HepG2 (cell line): ENCODE data around the gene PPP1R15A. TPM values are rescaled to one million over a fixed set of nuclear protein-coding genes. Genes with fewer than 3 reads are reported as not detected.
A peak's percentile ranks its signal among the peaks of the same experiment; 100 is the strongest.

Experiments used
- HNRNPL ChIP-seq: fragments of 200-400 bp; formaldehyde crosslinking; IDR thresholded peaks from 2 replicates; pipeline ENCODE4 v1.6.1; 2017; ENCODE audit warnings: mild to moderate bottlenecking, low read depth, low read length
- MIER3 ChIP-seq: IDR thresholded peaks from 2 replicates; pipeline ENCODE4 v1.6.1; 2016; ENCODE audit warnings: missing compliant biosample characterization, borderline replicate concordance
- NCOA2 ChIP-seq: sonication (generic); formaldehyde crosslinking; IDR thresholded peaks from 2 replicates; pipeline ENCODE4 v1.8.0; 2022; ENCODE audit warnings: inconsistent platforms
- NR2F6 ChIP-seq, 2 experiments: IDR thresholded peaks; 2 replicates each; pipeline ENCODE4 v1.6.1; 2016; ENCODE audit warnings: antibody characterized with exemption in 1 of 2, mild to moderate bottlenecking in 1 of 2
- SALL2 ChIP-seq: sonication (generic); formaldehyde crosslinking; IDR thresholded peaks from 2 replicates; pipeline ENCODE4 v1.8.1; 2023; ENCODE audit warnings: mild to moderate bottlenecking, missing genetic modification reagents, inconsistent platforms
- SMC3 ChIP-seq: IDR thresholded peaks from 2 replicates; pipeline ENCODE4 v1.6.1; 2011; ENCODE audit warnings: low read length, improper control_type of control experiment
- ZFX ChIP-seq: sonication (generic); formaldehyde crosslinking; IDR thresholded peaks from 2 replicates; pipeline ENCODE4 v1.4.0; 2020; ENCODE audit warnings: mild to moderate bottlenecking, low read depth, missing genetic modification reagents, moderate library complexity
- ZNF34 ChIP-seq: sonication (generic); formaldehyde crosslinking; IDR thresholded peaks from 2 replicates; pipeline ENCODE4 v1.4.0; 2020; ENCODE audit warnings: mild to moderate bottlenecking, missing genetic modification reagents, borderline replicate concordance
- ZNF354B ChIP-seq: sonication (generic); formaldehyde crosslinking; IDR thresholded peaks from 2 replicates; pipeline ENCODE4 v1.8.0; 2022; ENCODE audit warnings: mild to moderate bottlenecking, missing genetic modification reagents
- ZNF530 ChIP-seq: sonication (generic); formaldehyde crosslinking; IDR thresholded peaks from 2 replicates; pipeline ENCODE4 v1.5.0; 2020; ENCODE audit warnings: low read depth, mild to moderate bottlenecking, missing genetic modification reagents
- ZNF629 ChIP-seq: sonication (generic); formaldehyde crosslinking; conservative IDR thresholded peaks from 2 replicates; pipeline ENCODE4 v1.5.0; 2020; ENCODE audit warnings: missing genetic modification reagents
- ZNF777 ChIP-seq: sonication (generic); formaldehyde crosslinking; IDR thresholded peaks from 2 replicates; pipeline ENCODE4 v1.4.0; 2020; ENCODE audit warnings: missing genetic modification reagents
- ZNF878 ChIP-seq: sonication (generic); formaldehyde crosslinking; IDR thresholded peaks from 2 replicates; pipeline ENCODE4 v1.8.1; 2023; ENCODE audit warnings: mild to moderate bottlenecking, missing genetic modification reagents, moderate library complexity
- polyA plus RNA-seq, 8 experiments: library from polyadenylated mRNA; depleted of rRNA in 3 of 8; stranded (reverse) in 7 of 8; unstranded in 1 of 8; fragments of >200 nt; fragmentation: Illumina TruSeq in 4 of 8; extraction: Trizol in 4 of 8; gene quantifications; 2 replicates each; pipeline versions ENCODE4 v1.2.1 to v1.2.3, GENCODE V29; 2011 to 2016; ENCODE audit warnings: low read depth in 4 of 8, missing spikeins in 1 of 8, mixed read lengths in 1 of 8; ENCODE audit not compliant: insufficient read depth in 1 of 8
- total RNA-seq, 5 experiments: library from RNA; depleted of rRNA; stranded (reverse); fragments of >200 nt; fragmentation: Illumina TruSeq; extraction: Trizol; gene quantifications; 2 replicates each; pipeline ENCODE4 v1.2.3, GENCODE V29; 2016; ENCODE audit warnings: low read depth in 1 of 5
- TF ChIP-seq, protein P1 (sequence below): sonication (generic); formaldehyde crosslinking; IDR thresholded peaks from 2 replicates; pipeline ENCODE4 v1.4.0; 2020; ENCODE audit warnings: mild to moderate bottlenecking, missing genetic modification reagents
- TF ChIP-seq, protein P2 (sequence below): sonication (generic); formaldehyde crosslinking; IDR thresholded peaks from 2 replicates; pipeline ENCODE4 v1.5.0; 2020; ENCODE audit warnings: mild to moderate bottlenecking, missing genetic modification reagents, borderline replicate concordance
- TF ChIP-seq, protein P3 (sequence below): sonication (generic); formaldehyde crosslinking; IDR thresholded peaks from 2 replicates; pipeline ENCODE4 v1.9.0; 2021; ENCODE audit warnings: missing genetic modification reagents, borderline replicate concordance
- TF ChIP-seq, protein P4 (sequence below): sonication (generic); formaldehyde crosslinking; IDR thresholded peaks from 2 replicates; pipeline ENCODE4 v1.4.0; 2020; ENCODE audit warnings: missing genetic modification reagents
- TF ChIP-seq, protein P5 (sequence below): IDR thresholded peaks from 2 replicates; pipeline ENCODE4 v1.6.1; 2016; ENCODE audit warnings: control low read depth

The PPP1R15A gene
- total and polyA plus RNA-seq, 2 of the 13 experiments (the other 11 are each of a cell fraction or from before 2014, with no cell fraction given) = 15.6 to 18.5 TPM

DNA sequence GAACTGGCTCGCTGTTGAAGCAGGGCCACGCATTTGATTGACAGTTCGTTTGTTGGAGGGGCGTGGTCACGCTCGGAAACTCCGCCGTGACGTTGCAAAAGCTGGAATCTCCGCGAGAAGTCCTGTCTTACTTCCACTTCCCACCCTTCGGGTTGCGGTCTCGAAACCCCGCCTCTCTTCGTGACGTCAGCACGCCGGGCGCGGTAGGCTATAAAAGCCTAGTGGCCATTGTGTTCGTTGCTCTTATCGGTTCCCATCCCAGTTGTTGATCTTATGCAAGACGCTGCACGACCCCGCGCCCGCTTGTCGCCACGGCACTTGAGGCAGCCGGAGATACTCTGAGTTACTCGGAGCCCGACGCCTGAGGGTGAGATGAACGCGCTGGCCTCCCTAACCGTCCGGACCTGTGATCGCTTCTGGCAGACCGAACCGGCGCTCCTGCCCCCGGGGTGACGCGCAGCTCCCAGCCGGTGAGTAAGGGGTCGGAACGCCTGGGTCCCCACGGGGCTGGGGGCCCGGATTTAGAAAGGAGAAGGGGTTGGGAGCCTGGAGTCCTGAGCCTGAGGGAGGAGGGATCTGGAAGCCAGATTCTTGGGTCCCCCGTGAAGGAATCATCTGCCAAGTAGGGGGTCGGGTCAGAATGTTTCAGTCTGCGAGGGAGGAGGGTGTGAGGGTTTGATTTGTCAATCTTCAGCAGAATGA lies at the start of gene PPP1R15A (continued):
- TF ChIP-seq ZNF34 (CRISPR knock-in tag) (no peak), NCOA2 (CRISPR knock-in tag) (peak; percentile 39; the same call in 1 of the 2 replicates), ZNF878 (CRISPR knock-in tag) (peak; percentile 69; the same call in 1 of the 2 replicates), ZFX (peak; percentile 54), ZNF530 (CRISPR knock-in tag) (no peak), ZNF354B (CRISPR knock-in tag) (no peak), MIER3 (CRISPR knock-in tag) (peak; percentile 91), SALL2 (CRISPR knock-in tag) (peak; percentile 66), SMC3 (no peak), ZNF777 (no peak), HNRNPL (no peak), ZNF629 (no peak), NR2F6 (IDR thresholded peaks at IDR 0.05) (no peak), NR2F6 (CRISPR knock-in tag; IDR thresholded peaks at IDR 0.05) (peak; percentile 40; the same call in 1 of the 2 replicates)
- TF ChIP-seq, protein P1, sequence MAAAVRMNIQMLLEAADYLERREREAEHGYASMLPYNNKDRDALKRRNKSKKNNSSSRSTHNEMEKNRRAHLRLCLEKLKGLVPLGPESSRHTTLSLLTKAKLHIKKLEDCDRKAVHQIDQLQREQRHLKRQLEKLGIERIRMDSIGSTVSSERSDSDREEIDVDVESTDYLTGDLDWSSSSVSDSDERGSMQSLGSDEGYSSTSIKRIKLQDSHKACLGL = peak; percentile 32; the same call in 1 of the 2 replicates
- TF ChIP-seq, protein P2, sequence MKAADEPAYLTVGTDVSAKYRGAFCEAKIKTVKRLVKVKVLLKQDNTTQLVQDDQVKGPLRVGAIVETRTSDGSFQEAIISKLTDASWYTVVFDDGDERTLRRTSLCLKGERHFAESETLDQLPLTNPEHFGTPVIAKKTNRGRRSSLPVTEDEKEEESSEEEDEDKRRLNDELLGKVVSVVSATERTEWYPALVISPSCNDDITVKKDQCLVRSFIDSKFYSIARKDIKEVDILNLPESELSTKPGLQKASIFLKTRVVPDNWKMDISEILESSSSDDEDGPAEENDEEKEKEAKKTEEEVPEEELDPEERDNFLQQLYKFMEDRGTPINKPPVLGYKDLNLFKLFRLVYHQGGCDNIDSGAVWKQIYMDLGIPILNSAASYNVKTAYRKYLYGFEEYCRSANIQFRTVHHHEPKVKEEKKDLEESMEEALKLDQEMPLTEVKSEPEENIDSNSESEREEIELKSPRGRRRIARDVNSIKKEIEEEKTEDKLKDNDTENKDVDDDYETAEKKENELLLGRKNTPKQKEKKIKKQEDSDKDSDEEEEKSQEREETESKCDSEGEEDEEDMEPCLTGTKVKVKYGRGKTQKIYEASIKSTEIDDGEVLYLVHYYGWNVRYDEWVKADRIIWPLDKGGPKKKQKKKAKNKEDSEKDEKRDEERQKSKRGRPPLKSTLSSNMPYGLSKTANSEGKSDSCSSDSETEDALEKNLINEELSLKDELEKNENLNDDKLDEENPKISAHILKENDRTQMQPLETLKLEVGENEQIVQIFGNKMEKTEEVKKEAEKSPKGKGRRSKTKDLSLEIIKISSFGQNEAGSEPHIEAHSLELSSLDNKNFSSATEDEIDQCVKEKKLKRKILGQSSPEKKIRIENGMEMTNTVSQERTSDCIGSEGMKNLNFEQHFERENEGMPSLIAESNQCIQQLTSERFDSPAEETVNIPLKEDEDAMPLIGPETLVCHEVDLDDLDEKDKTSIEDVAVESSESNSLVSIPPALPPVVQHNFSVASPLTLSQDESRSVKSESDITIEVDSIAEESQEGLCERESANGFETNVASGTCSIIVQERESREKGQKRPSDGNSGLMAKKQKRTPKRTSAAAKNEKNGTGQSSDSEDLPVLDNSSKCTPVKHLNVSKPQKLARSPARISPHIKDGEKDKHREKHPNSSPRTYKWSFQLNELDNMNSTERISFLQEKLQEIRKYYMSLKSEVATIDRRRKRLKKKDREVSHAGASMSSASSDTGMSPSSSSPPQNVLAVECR (CRISPR knock-in tag) = peak; percentile 90
- TF ChIP-seq, protein P3, sequence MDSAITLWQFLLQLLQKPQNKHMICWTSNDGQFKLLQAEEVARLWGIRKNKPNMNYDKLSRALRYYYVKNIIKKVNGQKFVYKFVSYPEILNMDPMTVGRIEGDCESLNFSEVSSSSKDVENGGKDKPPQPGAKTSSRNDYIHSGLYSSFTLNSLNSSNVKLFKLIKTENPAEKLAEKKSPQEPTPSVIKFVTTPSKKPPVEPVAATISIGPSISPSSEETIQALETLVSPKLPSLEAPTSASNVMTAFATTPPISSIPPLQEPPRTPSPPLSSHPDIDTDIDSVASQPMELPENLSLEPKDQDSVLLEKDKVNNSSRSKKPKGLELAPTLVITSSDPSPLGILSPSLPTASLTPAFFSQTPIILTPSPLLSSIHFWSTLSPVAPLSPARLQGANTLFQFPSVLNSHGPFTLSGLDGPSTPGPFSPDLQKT (CRISPR knock-in tag) = no peak
- TF ChIP-seq, protein P4, sequence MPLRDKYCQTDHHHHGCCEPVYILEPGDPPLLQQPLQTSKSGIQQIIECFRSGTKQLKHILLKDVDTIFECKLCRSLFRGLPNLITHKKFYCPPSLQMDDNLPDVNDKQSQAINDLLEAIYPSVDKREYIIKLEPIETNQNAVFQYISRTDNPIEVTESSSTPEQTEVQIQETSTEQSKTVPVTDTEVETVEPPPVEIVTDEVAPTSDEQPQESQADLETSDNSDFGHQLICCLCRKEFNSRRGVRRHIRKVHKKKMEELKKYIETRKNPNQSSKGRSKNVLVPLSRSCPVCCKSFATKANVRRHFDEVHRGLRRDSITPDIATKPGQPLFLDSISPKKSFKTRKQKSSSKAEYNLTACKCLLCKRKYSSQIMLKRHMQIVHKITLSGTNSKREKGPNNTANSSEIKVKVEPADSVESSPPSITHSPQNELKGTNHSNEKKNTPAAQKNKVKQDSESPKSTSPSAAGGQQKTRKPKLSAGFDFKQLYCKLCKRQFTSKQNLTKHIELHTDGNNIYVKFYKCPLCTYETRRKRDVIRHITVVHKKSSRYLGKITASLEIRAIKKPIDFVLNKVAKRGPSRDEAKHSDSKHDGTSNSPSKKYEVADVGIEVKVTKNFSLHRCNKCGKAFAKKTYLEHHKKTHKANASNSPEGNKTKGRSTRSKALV (CRISPR knock-in tag) = peak; percentile 14; the same call in 1 of the 2 replicates
- TF ChIP-seq, protein P5, sequence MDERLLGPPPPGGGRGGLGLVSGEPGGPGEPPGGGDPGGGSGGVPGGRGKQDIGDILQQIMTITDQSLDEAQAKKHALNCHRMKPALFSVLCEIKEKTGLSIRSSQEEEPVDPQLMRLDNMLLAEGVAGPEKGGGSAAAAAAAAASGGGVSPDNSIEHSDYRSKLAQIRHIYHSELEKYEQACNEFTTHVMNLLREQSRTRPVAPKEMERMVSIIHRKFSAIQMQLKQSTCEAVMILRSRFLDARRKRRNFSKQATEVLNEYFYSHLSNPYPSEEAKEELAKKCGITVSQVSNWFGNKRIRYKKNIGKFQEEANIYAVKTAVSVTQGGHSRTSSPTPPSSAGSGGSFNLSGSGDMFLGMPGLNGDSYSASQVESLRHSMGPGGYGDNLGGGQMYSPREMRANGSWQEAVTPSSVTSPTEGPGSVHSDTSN (CRISPR knock-in tag) = peak; percentile 89
